GM08714 (cell line): ENCODE measurements around the gene BCDIN3D.
A peak's percentile ranks its signal among the peaks of the same experiment; 100 is the strongest.

Experiments
- H3K4me3 ChIP-seq: fragments of 200-500 bp; sonication (Bioruptor generic); 2 replicates; pipeline ENCODE4 v1.5.1; 2014; ENCODE audit warnings: mild to moderate bottlenecking, low read length, inconsistent platforms
- ZNF274 ChIP-seq: IDR thresholded peaks from 2 replicates; pipeline ENCODE4 v1.6.1; 2012; ENCODE audit warnings: mild to moderate bottlenecking, low read depth, low read length

Gene BCDIN3D

GRCh38 chr12:49842519-49843352 lies at the start of gene BCDIN3D:
TSS of gene BCDIN3D (minus strand) at chr12:49843106. CDS start at chr12:49843087, 19 bp downstream.
- H3K4me3 ChIP-seq: peak within 1 kb of the TSS; percentile 81
- no peak for TF ChIP-seq ZNF274

DNA sequence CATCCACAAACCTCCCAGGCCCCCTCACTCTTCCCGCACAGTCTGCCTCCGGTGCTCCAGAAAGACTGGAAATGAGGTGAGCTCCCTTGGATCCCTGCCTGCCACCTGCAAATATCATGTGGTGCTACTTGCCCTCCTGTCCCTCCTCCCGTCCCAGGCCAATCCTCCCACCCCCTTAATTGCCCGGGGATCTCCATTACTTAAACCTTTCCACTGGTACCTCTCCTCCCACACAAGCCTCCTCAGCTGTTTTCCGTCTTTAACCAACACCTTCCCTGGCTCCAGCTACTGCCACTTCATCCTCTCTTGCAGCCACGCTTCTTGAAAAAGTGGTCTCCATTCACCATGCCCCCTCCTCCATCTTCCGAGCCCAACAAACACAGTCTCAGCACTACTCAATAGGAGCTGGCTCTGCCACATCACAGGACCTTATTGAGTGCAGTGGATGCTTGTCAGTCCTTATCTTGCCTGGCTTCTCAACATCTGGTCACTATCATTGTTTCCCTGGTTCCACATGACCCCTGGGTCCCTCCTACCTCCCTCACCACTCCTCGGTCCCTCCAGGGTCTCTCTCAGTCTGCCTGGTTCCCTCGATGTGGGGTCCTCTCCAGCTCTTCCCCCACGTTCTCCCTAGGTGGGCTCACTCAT lies 49.3 kb upstream of the BCDIN3D start:
- no peak for TF ChIP-seq ZNF274
- H3K4me3 ChIP-seq: no peak overlapping the region

DNA sequence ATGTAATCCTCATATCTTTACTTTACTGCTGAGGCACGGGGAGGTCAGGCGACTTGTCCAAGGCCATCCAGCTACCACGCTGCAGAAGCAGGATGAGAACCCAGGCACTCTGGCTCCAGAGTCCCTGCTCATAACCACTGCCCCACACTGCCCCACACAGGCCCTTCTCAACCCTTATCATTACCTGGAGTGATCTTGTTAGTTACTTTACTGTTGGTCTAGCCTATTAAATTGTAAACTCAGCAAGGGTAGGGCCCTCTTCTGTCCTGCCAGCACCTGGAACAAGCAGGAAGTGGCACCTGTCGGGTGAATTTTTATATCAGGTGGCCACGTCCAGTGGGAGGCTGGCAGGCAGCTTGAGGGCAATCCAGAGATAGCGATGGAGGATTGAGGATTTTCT lies 48.6 kb upstream of the BCDIN3D start:
- H3K4me3 ChIP-seq: no peak overlapping the region
- TF ChIP-seq ZNF274: no peak

- H3K4me3 ChIP-seq: no peak overlapping the region
- TF ChIP-seq ZNF274: no peak
Observed at GRCh38 chr12:49891012-49891411, 48.1 kb upstream of the BCDIN3D start.

- no peak overlapping the region for H3K4me3 ChIP-seq
- no peak for TF ChIP-seq ZNF274
Observed at GRCh38 chr12:49890096-49890461, 47.2 kb upstream of the BCDIN3D start.

GRCh38 chr12:49889361-49890095 lies 46.6 kb upstream of the BCDIN3D start:
- H3K4me3 ChIP-seq: no peak overlapping the region
- TF ChIP-seq ZNF274: no peak

- no peak for TF ChIP-seq ZNF274
Observed at GRCh38 chr12:49888461-49889151, 45.7 kb upstream of the BCDIN3D start.

GRCh38 chr12:49887536-49888401 lies 44.9 kb upstream of the BCDIN3D start:
- no peak overlapping the region for H3K4me3 ChIP-seq
- no peak for TF ChIP-seq ZNF274

More at GRCh38 chr12:49888461-49889151, 45.7 kb upstream of the BCDIN3D start:
- no peak overlapping the region for H3K4me3 ChIP-seq

- H3K4me3 ChIP-seq: no peak overlapping the region
- no peak for TF ChIP-seq ZNF274
Observed at GRCh38 chr12:49887091-49887490, 44.2 kb upstream of the BCDIN3D start.

- no peak for TF ChIP-seq ZNF274
- no peak overlapping the region for H3K4me3 ChIP-seq
Observed at GRCh38 chr12:49885663-49886461, 43.0 kb upstream of the BCDIN3D start.

DNA sequence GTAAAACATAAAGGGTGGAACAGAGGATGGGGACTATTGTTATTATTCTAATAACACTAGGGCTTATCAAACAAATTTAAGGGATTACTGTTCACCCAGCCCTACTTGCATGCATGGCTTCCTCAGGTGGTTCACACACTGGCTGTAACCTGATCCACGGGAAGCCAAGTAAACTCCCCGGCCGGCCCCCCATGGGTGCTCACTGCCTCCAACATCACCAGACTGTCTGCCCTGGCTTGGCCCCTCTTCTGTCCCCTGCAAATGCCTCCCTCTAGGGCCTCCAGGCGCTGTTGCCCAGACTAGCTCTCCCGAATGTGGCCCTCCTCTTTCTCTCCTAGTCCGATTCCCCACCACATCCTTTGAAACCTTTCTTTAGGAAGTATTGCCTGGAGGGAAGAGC lies 42.2 kb upstream of the BCDIN3D start:
- no peak overlapping the region for H3K4me3 ChIP-seq
- no peak for TF ChIP-seq ZNF274

DNA sequence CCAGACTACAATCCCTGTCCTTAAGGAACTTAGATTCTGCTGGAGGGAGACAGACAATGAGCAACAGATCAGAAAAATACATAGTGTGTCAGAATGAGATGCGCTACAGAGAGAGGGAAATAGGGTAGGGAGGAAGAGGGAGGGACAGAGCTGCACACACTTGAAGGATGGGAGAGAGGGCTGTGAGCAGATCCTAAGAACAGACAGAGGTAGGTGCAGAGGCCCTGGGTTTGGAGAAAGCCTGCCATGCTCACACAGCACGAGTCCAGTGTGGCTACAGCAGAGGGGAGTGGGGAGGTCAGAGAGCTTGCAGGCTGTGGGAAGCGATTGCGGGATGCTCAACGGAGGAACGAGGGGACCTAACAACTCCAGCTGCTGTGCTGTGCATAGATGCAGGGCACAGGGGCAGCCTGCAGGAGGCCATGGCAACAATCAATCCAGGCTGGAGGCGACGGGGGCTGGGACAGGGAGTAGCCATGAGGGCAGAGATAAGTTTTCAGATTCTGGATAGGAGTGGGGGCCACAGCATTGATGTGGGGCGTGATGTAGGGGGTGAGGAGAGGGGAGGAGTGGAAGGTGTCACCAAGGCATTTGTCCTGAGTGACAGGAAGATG lies 40.1 kb upstream of the BCDIN3D start:
- no peak overlapping the region for H3K4me3 ChIP-seq
- TF ChIP-seq ZNF274: no peak
